DMS79 treated with DMSO at 0.1 percent for 48 hours (cell line): Measurements from ENCODE around the gene PON3.

ENCODE experiments used
- DNase-seq: peaks from one replicate; lab custom pipeline; 2025; lab: John Stamatoyannopoulos, UW

Gene PON3

GRCh38 chr7:95396136-95397032 lies at the start of gene PON3:
Gene PON3, minus strand, starts transcription at chr7:95396375. Its CDS starts 25 bp downstream, at chr7:95396350.
- DNase-seq, result no peak

GRCh38 chr7:95444796-95445195 lies 48.6 kb upstream of the PON3 start:
- DNase-seq, result no peak

- no peak for DNase-seq
Observed at GRCh38 chr7:95441042-95441823, 45.1 kb upstream of the PON3 start.

- DNase-seq, result no peak
Observed at GRCh38 chr7:95440394-95441038, 44.3 kb upstream of the PON3 start.

- DNase-seq, result no peak
Observed at GRCh38 chr7:95436407-95436806, 40.2 kb upstream of the PON3 start.

GRCh38 chr7:95435422-95435780 lies 39.2 kb upstream of the PON3 start:
- no peak for DNase-seq

- DNase-seq, result peak; percentile 14
Observed at GRCh38 chr7:95434557-95435421, 38.6 kb upstream of the PON3 start, which contains the start of gene PON2. Gene PON2, minus strand, starts transcription at chr7:95435028. Its CDS starts 77 bp downstream, at chr7:95434951.

- no peak for DNase-seq
Observed at GRCh38 chr7:95433952-95434556, 37.9 kb upstream of the PON3 start.

- DNase-seq, result no peak
Observed at GRCh38 chr7:95433129-95433528, 37.0 kb upstream of the PON3 start.

- no peak for DNase-seq
Observed at GRCh38 chr7:95432606-95433005, 36.4 kb upstream of the PON3 start.

- no peak for DNase-seq
Observed at GRCh38 chr7:95430864-95431263, 34.7 kb upstream of the PON3 start.

GRCh38 chr7:95429241-95429990 lies 33.2 kb upstream of the PON3 start:
- DNase-seq, result no peak

- no peak for DNase-seq
Observed at GRCh38 chr7:95427914-95428516, 31.8 kb upstream of the PON3 start.

GRCh38 chr7:95427166-95427565 lies 31.0 kb upstream of the PON3 start:
- no peak for DNase-seq

- no peak for DNase-seq
Observed at GRCh38 chr7:95425694-95426093, 29.5 kb upstream of the PON3 start.

GRCh38 chr7:95424716-95425115 lies 28.5 kb upstream of the PON3 start:
- DNase-seq, result no peak

- DNase-seq, result no peak
Observed at GRCh38 chr7:95421847-95422444, 25.8 kb upstream of the PON3 start.

- DNase-seq, result no peak
Observed at GRCh38 chr7:95421000-95421846, 25.0 kb upstream of the PON3 start.

GRCh38 chr7:95412075-95412474 lies 15.9 kb upstream of the PON3 start:
- DNase-seq, result no peak
